HS-5 (cell line): ENCODE results near the gene AFAP1.

Experiments used
- DNase-seq: peaks from one replicate; pipeline ENCODE4 v3.0.0-alpha.2; 2012; ENCODE audit warnings: low read depth

Gene AFAP1

DNA sequence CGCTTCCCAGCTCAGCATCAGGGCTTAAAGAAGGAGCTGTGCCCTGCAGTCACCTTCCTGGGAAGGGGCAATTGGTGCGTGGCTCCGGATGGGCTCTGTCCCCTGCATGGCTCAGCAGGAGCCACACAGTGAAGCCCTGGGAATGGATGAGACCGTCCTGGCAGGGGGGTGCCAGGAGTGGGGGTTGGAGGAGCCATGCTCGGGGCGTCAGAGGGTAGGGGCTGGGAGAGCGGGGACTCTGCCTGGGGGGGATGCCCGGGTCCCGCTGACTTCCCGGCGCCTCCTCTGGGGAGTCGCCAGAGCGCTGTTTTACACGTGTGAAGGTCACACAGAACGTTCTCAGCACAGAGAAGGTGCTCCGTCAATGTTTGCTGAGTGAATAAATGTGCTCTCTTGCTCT is 184.1 kb downstream of the AFAP1 start:
- DNase-seq: no peak

DNA sequence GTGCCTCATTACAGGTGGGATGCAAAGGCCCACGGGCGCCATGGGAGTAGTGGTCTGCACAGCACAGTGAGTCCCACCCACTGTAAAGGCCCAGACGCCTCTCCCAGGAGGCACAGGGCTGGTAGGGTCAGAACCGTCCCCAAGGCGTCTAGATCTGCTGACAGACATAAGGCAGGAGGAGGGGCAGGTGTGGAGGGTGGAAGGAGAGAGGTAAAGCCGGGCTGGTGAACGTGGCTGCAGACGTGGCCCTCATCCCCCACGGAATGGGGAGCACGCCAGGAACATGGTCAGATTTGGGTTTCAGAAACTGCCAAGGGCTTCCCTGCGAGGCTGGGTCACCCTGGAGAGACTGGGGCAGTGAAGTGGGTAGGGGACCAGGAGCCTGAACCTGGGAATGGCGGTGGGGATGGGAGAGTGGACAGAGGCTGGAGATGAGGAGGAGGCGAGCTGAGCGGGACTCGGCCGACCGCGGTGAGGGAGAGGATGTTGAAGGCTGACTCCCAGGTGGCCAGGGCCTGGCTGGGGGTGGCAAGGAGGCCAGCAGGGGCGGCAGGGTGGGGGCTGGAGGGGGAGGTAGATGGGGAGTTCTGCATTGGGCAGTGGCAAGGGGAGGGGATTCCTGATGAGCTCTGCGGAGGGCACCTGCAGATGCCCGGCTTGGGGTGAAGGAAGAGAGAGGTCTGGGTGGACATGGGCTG is 184.9 kb downstream of the AFAP1 start:
- DNase-seq: no peak

GRCh38 chr4:7753931-7754465 is 185.7 kb downstream of the AFAP1 start:
- DNase-seq: no peak

DNA sequence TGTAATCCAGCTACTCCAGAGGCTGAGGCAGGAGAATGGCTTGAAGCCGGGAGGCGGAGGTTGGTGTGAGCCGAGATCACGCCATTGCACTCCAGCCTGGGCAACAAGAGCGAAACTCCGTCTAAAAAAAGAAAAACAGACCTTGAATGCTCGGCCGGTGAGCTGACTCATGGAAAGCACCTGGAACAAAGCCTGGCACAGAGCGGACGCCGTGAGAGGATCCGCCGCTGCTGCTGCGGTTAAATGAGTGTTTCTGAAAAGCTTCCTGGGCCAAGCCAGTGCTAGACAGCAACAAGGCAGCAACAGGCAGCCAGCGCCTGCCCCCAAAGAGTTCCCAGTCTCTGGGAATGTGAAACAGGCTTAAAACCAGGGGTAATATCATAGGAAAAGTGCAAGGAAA is 186.4 kb downstream of the AFAP1 start:
- no peak for DNase-seq

GRCh38 chr4:7752649-7753048 is 187.0 kb downstream of the AFAP1 start:
- DNase-seq: no peak

- DNase-seq: no peak
Measured at GRCh38 chr4:7750972-7751371, 188.7 kb downstream of the AFAP1 start.

- no peak for DNase-seq
Measured at GRCh38 chr4:7750523-7750922, 189.1 kb downstream of the AFAP1 start.

- no peak for DNase-seq
Measured at GRCh38 chr4:7747566-7747965, 192.1 kb downstream of the AFAP1 start.

DNA sequence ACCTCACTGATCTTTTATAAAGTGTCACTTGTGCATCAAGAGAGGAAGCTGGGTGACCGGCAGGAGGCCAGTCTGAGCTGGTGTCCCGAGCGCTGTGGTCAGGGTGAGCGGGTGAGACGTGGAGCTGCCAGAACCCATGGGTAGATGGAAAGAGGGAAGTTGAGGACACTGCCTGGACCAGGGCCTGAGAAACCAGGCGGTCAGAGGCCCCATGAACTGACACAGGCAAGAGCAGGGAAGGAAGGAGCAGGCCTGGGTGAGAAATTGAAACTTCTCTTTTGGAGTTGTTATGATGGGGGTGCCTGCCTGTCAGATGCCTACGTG is 192.6 kb downstream of the AFAP1 start:
- DNase-seq: no peak

DNA sequence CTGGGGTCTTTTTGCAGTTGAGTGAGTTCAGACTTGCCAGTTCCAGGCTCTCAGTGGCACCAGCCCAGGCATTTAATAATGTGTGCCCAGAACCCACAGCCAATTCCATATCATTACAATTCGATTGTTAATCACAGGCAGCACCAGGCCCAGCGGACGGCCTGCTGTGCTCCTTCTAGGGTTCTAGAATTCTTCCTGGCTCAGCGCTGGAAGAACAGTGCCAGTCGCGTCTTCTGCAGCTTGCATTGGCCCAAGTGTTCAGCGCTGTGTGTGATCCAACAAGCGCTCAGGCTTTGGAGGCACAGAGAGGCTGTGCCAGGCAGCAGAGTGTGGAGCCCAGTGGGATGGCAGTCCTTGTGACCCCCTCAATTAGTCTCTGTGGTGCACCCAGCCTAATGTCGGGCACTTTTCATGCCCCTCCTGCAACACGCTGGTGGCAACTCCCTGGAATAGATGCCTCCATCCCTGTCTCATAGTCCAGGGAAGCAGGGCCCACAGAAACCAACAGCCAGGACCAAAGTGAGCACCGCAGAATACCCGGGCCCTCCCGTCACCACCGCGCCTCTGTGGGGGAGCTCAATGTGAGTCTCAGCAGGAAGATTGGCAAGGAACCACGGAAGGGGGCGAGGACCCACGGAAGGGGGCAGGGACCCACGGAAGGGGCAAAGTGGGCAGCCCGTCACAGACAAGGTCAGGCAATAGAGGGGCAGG is 193.2 kb downstream of the AFAP1 start:
- DNase-seq: no peak

GRCh38 chr4:7745301-7745885 is 194.3 kb downstream of the AFAP1 start:
- DNase-seq: no peak

GRCh38 chr4:7744142-7744804 is 195.4 kb downstream of the AFAP1 start:
- no peak for DNase-seq

DNA sequence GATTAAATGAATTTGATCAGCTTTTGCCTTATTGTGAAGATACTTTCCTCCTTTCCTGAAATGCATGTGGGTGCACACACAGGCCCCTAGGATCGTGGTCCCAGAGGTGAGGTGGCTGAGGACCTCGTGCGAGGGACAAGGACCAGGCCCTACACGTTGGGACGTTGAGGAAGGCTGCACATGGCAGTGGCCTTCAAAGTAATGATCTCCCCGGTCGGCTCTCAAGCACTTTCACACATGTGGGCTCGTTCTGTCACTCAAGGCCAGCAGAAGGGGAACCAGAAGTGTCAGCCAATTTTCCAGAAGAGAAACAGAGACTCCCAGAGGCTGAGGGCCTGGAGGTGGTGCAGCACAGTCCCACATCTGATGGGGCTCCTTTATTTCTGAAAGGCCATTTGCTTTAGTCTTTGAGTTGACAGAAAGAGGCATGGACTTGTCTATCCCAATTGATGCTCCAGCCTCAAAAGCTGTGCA is 196.8 kb downstream of the AFAP1 start:
- no peak for DNase-seq

GRCh38 chr4:7741946-7742806 is 197.5 kb downstream of the AFAP1 start:
- DNase-seq: no peak

DNA sequence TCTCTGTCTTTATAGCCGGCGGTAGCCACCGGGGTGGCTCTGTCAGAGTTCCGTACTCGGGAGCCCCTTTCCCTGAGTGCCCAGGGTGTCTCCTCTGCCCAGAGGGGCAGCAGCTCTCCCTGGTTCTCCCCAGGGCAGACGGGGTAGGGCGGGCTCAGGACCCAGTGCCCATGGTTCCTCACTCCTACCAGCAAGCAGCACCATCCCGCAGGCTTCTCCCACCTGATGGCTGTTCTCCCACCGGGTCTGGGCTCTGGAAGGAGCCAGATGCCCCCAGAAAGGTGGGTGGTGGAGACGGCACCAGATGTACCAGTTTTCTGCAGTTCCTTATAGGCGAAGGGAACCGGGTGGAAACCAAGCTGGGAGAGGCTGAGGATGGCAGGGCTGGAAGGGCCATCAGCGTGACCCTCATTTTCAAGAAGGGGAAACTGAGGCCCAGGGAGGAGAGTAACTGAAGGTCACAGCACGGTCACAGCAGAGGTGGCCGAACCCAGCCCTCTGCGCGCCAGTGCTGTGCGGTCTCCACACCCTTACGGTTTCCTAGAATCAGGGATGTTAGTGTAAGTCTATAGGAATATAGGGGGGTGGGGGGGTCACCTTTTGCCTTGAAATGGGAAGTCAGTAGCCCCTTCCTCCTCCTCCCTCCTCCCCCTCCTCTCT is 198.7 kb downstream of the AFAP1 start:
- DNase-seq: no peak

DNA sequence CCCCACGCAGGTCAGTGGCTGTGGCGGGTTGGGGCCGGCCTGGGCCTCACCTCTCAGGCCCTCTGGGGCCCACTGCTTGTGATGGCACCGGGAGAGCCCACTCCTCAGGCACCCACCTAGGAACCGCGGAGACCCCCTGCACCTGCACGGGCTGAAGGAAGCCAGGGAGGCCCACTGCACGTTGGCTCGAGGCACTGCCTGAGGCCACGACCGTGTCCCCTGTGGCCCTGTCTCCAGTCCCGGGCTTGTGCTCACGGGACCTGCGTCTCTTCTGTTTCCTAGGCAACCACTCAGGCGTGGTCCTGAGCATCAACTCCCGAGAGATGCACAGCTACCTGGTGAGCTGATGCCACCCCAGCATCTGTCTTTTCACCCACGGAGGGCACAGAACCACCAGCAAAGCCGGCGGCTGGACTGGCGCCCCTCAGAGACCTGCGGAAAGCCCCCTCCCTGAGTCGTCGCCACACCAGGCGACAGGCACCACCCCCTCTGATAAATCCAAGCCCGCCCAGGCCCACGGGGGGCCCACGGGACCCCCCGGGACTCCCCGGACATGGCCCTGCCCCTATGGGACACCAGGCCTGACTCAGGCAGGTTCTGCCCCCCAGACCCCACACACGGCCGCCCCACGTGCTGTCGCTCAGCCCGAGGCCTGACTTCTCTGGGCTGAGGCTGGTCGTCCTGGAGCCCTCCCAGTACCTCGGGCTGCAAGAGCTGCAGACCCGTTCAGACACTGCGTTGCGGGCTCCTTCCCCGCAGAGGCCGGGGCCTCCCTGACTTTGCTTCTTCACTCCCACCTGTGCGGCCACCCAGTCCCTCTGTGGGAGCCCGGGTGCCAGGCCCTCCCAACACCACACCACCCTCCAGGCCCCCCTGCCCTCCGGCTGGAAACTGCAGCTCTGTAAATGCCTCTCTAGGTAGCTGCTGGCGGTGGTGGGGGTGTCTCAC is 199.5 kb downstream of the AFAP1 start:
- DNase-seq: no peak

DNA sequence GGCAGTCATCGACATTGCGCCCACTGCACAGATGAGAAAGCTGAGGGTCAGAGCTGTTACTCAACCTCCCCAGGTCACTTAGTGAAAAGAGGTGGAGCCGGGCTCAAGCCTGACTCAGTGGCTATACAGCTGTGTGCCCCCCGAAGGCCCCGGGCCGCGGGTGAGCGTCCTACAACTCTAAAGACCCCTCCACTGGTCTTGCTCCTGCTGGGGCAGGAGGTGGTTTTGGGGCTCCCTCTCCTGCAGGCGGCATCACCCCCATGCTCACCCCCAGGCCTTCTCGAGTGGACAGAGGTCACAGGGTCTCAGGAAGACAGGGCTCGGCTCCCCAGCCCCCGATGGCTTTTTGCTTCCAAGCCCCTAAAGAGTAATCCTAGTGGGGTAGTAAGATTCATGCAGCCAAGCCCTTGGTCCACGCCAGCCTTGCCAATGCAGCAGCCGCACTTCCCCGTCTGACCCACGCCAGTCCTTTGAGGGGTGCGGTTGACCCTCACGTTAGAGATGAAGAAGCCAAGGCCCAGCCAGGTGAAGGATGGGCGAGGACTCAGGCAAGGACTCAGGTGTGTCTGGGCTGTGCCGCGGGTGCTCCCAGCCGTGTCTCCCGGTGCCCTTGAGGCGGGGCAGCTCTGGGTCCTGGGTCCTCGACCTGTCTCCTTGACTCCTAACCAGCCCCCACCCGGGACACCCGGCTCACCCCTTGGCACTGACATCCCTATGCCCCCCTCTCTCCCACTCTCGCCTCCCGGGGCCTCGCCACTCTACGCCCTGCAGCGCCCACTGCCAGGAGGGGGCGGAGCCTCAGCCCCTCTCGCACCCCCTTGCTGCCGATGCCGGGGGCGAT is 200.4 kb downstream of the AFAP1 start:
- DNase-seq: no peak

- no peak for DNase-seq
Measured at GRCh38 chr4:7738458-7739076, 201.1 kb downstream of the AFAP1 start.
